M059J (cell line): ENCODE results near the gene OR52E6. TPM values are rescaled to one million over a fixed set of nuclear protein-coding genes. Genes with fewer than 3 reads are reported as not detected.

Experiments used
- DNase-seq: peaks from one replicate; pipeline ENCODE4 v3.0.0-alpha.2; 2012; ENCODE audit warnings: low read depth
- total RNA-seq: library from RNA; depleted of rRNA; stranded (reverse); fragments of >200 nt; shearing (Covaris generic); gene quantifications from 2 replicates; pipeline ENCODE4 v1.2.3, GENCODE V29; 2014; rRNA removed

Gene OR52E6
- not detected in 2 replicates for total RNA-seq

DNA sequence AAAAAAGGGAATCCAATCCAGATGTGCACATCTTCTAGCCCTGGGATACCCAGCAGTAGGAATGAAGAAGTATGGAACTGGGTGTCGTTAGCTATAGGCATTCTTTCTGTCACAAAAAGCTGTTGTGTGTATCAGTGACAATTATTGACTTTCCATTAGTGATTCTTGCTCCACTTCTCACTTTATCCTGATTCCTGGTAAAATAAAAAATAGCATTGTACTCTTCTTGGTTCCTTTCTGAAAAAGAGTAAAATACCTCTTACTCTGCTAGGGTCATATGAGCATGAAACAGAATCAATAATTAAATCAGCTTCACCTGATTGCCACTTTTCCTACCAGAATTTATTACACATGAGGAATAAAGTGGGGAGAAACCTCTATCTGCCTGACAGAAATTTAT lies at the start of gene OR52E6:
Gene OR52E6 (minus strand): TSS at position 101 of the 400 bp plus-strand sequence. CDS start 0 bp downstream, at position 101.
- no peak for DNase-seq

DNA sequence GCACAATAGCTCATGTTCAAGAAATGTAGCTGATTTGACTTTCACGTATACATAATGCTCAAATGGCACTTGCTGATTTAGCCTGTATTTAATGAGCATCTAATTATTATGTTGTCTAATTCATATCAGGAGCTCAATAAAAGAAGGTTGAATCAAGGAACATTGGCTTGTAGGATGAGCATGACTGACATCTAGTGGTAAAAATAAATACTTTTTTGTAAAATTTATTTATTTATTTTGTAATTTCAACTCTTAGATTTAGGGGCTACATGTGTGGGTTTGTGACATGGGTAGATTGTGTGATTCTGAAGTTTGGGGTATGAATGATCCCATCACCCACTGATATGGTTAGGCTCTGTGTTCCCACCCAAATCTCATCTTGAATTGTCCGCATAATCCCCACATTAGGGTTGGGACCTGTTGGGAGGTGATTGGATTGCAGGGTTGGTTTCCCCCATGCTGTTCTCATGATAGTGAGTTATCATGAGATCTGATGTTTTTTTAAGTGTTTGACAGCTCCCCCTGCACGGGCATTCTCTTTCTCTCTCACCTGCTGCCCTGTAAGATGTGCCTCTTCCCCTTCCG lies 49.6 kb upstream of the OR52E6 start:
- DNase-seq: peak; percentile 9

DNA sequence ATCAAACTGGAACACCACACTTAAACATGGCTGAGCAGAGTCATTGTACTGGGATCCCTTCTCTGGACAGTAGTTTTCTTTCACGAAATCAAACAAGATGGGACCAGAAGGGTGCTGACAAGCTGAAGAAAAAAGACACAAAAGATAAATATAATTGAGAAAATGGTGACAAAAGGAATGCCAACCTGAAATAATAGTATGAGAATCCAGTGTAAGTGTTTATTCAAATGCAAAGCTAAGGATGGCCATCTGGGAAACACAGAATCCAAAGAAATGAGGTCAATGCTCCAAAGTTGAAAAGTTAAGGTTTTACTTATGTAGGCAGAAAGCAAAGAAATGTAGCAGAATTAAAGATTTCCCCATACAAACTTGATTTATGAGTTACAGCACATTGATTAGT lies 46.0 kb upstream of the OR52E6 start:
- no peak for DNase-seq

DNA sequence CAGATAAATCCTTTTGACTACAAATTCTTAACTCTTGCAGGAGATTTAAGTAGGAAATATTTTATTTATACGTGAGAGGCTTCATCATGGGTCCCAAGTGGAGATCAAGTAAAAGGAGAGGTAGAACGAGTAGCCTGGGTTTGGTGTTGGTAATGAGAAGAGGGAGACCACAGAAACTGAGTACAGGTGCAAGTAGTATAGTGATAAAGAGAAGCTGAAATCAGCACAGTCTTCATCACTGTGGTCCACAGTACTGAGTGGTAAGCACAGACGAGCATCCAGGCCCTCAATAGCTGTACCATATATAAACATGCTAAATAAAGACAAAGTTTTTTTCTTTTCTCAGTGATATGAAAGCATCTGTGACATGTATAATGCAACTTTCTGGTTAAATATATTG lies 45.5 kb upstream of the OR52E6 start:
- no peak for DNase-seq

DNA sequence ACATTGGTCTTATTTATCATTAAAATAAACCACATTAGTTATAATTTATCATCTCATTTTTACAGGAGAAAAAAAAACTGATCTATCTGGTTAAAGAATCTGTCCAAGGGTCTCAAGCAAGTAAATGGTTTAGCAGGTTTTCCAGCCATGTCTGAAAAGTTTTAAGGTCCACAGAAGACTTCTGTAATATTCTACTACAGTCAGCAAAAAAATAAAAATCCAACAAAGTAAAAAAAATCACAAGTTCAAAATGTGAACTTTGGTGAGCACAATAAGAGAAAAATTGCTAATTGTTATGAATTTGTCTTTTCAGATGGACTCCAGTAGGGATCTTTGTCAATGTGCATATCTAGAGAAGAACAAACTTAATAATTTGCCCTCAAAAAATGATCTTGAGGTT lies 40.1 kb upstream of the OR52E6 start:
- DNase-seq: no peak

DNA sequence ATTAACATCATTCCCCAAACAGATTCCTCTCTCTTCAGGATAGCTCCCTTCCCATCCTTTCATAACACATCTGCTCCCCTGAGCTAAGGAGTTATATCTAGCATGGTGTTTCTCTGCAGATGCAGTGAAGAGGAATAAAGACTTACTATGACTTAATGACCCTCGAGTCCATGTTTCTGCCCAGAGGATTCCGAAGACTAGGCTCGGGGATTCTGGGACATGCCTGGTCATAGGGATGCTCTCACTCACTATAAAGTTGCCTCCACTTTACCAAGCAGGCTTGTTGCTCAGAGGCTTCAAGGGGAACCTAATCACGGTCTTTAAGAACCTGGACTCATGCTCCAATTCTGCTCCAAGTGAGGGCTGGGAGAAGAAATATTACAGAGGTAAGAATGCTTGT lies 38.6 kb upstream of the OR52E6 start, which contains the start of gene OR52E4:
Gene OR52E4 (plus strand): TSS at position 301 of the 400 bp plus-strand sequence. CDS start 3,664 bp downstream, outside the sequence.
- DNase-seq: no peak

DNA sequence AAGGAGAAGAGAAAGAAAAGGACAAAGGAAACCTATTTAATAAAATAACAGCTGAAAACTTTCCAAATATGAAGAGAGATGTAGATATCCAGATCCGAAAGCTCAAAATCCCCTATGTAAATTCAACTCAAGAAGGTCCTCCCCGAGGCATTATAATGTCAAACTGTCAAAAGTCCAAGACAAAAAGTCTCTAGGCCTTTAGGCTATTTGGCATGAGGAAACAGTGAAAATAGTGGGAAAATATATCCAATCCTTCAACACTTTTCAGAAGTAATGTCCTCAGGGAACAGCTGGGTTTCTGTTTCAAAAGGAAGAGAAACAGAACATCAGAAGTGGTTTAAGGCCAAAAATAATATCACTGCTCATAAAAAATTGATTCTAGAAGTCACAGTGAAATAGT lies 36.9 kb upstream of the OR52E6 start:
- DNase-seq: no peak

DNA sequence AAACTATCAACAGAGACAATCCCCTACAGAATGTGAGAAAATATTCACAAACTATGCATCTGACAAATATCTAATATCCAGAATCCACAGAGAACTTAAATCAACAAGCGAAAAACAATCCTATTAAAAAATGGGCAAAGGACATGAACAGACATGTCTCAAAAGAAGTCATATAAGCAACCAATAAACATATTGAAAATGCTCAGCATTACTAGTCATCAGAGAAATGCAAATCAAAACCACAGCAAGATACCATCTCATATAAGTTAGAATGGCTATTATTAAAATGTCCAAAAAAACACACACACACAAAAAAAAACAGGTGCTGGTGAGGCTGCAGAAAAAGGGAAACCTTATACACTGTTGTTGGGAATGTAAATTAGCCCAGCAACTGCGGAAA lies 24.1 kb upstream of the OR52E6 start:
- no peak for DNase-seq

DNA sequence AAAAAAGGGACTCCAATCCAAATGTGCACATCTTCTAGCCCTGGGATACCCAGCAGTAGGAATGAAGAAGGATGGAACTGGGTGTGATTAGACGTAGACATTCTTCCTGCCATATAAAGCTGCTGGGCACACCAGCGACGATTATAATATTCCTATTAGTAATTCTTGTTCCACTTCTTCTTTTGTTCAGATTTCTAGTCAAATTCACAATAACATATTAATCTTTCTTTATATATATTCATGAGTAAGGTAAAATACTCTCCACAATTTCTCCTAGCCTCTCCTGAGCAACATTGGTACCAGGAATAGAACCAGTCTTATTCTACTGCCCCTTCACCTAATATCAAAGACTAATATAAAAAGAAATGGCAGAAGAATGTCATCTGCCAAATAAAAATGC lies 15.9 kb upstream of the OR52E6 start, which contains the start of gene OR52E8:
Gene OR52E8 (minus strand): TSS at position 101 of the 400 bp plus-strand sequence. CDS start 0 bp downstream, at position 101.
- DNase-seq: no peak

DNA sequence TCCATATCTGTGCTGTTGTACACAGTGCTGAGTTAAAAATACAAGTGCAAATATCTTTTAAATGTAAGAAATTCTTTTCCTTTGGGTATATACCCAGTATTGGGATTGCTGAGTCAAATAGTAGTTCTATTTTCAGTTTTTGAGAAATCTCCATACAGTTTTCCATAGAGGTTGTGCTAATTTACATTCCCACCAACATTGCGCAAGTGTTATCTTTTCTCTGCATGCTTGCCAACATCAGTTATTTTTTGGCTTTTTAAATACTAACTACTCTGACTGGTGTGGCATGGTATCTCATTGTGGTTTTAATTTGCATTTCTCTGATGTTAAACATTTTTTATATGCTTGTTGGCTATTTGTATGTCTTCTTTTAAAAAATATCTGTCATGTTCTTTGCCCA lies 9.3 kb upstream of the OR52E6 start:
- no peak for DNase-seq

DNA sequence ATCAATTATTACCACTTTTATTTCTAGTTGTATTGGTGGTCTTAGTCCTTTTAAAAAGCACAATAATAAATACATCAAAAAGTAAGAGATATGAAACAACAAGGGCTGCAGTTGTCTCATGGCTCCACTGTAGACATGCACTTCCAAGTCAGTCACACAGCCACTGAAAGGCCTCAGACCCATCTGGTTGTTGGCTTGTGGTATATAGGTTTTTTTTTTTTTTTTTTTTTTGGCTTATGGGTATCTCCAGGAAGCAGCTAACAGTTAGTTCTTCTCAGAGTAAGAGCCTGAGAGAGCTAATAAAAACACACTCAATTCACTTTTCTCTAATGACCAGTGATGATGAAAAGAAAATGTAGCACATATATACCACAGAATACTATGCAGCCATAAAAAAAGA lies 6.0 kb upstream of the OR52E6 start:
- DNase-seq: no peak

DNA sequence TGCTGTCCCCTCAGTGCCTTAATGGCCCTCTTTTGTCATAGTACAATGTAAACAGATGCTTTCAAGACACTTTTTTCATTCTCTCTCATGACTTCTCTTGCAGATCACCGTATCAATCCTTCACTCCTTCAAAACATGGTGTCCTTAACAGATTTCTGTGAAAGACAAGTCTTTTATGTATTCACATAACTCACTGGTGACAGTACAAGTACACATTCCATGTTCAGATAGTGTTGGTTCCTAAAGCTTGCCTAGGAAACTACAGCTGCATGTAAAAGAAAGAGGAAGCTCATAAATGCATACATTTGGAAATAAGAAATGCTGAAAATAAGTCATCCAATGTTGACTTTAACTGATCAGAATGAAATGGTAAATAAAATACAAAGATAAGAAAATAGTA lies 5.0 kb upstream of the OR52E6 start:
- no peak for DNase-seq

DNA sequence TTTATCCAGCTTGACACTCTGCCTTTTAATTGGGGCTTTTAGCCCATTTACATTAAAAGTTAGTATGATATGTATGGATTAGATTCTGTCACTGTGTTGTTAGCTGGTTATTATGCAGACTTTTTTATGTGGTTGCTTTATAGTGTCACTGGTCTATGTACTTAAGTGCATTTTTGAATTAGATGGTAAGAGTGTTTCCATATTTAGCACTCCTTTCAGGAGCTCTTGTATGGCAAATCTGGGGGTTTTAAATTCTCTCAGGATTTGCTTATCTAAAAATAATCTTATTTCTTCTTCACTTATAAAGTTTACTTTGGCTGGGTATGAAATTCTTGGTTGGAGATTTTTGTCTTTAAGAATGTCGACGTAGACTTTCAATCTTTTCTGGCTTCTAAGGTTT lies 4.0 kb downstream of the OR52E6 start:
- no peak for DNase-seq

DNA sequence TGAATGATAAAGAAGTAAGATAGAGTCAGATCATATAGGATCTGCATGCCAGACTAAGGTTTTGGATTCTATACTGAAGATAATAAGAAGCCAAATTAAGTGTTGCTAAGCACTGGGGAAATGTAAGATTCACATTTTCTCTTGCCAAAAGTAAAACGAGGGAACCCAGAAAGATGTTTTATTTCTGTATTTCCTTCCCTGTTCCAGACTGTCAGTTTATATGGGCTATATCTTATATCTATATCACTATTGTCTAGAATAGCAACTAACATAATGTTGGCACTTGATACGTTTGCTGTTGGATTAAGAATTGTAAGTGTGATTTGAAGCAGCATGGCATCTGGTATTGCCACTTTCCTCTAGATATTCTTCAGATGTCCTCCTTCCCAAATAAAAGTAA lies 8.3 kb downstream of the OR52E6 start:
- no peak for DNase-seq

DNA sequence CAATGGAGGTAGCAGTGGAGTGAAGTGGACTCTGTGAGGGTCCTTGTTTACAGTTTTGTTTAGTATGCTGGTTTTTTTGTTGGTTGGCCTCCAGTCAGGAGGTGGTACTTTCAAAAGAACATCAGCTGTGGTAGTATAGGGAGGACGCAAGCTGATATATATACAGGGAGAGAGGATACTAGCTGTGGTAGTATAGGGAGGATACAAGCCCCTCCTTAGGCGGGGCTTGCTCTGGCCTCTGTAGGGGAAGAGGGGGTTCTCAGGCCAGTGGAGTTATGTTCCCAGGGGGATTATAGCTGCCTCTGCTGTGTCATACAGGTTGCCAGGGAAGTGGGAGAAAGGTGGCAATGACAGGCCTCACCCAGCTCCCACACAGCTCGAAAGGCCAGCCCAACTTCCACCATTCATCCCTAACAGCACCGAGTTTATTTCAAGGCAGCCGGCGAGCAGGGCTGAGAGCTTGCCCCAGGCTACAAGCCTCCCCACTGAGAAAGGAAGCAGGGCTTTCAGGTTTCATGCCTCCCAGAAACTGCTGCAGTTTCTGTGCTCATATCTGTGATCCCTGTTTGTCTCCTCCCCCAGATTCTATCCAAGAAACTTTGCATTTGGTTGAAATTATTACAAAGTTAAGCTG lies 10.4 kb downstream of the OR52E6 start:
- peak; percentile 42 for DNase-seq

DNA sequence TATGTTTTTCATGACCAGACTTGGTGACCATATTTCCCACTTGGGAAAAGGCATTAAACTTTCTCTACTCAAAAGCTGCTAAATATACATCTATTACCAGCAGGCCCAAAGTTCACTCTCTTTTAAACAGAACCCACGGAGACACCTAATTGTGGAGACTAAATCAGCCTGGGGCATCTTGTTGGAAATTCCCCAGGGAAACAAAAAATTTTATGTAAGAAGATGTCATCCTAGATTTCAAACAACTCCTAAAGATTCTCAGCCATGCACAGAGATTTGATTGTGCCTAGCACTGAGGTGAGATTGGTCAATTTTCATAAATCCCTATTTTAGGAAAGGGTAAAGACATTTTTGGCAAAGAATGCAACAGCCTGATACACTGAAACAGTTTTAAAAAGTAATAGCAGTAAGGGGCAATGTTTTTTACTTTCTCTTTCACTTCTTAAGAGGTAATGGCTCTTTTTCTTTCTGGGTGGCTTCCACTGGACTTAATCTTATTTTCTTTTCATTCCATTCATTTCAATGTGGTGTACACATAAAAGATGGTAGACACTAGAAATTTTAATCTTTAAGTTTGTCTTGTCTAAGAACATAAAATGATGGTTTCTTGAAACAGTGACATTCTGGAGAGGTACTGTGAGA lies 23.3 kb downstream of the OR52E6 start:
- peak; percentile 38 for DNase-seq

DNA sequence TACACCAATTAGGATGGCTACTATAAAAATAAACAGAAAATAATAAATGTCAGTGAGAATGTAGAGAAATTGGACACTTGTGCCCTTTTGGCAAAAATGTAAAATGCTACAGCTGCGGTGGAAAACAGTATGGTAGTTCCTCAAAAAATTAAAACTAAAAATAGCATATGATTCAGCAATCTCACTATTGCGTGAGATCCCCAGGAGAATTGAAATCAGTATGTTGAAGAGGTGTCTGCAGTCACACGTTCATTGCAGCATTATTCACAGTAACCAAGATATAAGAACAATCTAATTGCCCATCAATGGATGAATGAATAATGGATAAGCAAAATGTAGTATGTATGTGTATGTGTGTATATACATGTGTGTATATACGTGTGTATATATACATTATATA lies 26.2 kb downstream of the OR52E6 start:
- peak; percentile 21 for DNase-seq

DNA sequence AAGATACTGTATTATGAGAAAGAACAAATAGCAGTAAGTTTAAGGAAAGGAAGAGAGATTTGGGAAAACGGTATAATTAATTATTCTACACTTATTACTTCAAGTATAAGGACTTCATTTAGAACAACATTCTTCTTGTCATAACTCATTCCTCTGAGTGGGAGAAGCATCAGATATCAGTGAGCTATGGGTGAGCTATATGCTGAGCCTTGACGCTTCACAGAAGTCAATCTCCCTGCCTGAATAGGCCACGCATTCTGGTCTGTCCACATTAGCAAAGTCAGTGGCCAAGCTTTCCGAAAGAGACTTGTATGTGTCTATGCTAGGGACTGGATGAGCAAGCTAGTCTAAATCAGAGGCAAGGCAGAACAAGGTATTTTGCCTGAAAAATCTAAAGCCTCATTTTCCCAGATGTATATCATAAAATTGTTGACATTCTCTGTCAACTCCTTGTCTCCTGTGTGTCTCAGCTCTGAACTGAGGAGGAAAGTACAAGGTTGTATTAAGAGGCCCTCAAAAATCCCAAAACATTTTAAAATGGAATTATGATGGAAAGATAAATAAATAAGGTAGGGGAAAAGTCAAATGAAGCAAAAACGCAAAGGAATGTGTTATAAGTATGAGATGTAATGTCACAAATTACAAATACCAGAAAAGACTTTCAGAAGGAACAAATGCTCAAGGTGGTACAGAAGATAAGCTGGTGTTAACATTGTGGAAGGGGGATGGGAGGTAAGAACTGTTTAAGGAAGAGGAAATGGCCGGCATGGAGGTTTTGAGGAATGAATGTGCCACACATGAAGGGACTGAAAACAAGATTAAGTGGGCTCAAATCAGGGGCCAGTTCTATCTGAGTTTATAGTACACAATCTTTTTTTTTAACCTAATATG lies 31.5 kb downstream of the OR52E6 start:
- DNase-seq: no peak

DNA sequence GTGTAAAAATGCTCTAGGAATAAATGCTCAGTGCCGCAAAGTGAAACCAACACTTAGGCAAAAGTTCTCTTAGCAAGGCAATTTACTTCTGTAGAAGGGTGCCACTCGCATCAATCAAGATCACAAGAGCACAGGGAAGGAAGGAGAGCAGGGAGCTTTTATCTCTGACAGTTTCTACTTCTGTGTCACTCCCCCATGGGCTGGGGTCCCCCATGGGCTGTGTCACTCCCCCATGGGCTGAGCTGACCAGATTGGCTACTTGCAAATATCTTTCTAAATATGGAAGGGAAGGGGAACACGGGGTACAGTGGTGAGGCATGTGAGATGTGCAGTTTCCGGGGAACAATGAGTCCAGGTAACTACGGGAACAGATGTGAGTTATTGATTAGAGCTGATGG lies 32.6 kb downstream of the OR52E6 start:
- DNase-seq: peak; percentile 21

DNA sequence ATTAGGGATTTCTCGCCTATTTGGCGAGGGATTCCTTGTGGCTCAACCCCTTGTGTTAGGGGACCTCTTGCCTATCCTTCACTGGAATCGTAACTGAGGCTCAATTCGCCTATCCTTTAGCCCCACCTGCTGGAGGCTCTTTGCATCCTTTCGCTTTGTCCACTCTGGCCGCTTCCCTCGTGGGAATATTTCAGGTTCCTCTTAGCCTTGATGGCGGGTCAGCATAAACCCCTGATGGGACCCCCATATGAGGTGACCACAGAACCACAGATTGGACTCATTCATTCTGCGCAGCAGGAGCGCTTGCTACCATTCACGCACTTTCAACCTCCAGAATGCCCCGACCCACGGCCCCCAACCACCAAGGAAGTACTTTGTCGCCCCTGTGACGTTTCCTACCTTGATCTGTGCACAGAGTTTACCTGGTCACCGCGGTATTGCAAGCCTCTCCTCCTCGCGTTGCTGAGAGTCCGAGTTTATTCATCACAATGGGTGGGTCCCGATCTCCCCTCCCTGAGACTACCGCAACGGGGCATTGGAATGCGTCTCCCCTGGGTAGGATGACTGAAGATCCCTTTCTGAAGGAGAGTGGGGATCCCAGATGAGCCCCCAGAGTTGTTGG lies 33.1 kb downstream of the OR52E6 start, which contains the start of gene OR52N2:
Gene OR52N2 (plus strand): TSS at position 425 of the 622 bp plus-strand sequence. CDS start 11,412 bp downstream, outside the sequence.
- peak; percentile 70 for DNase-seq

DNA sequence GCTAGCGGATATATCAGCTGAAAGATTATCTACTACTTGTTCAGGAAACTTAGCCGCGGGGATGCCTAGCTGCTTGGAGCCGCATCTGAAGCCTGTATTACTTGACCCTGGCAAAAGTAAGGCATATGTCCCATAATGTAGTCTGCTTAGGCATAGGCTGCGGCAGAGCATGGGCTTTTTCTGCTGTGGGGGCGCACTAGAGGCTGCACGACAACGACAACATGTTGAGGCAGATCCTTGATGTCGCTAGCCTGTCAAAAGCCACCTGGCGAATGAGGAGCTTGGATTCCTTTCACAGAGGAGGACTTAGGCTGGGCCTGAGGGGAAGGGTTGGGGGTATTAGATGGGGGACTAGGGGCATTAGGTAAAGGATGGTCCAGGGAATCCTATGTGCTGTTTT lies 34.1 kb downstream of the OR52E6 start:
- DNase-seq: no peak
